SH-SY5Y (cell line): ENCODE results near the gene ARVCF.

Experiments
- GATA2 ChIP-seq: IDR thresholded peaks from 2 replicates; pipeline ENCODE4 v1.6.1; 2011; ENCODE audit warnings: mild to moderate bottlenecking, low read depth, low read length
- GATA3 ChIP-seq: IDR thresholded peaks from 2 replicates; pipeline ENCODE4 v1.6.1; 2011; ENCODE audit warnings: low read depth, mild to moderate bottlenecking, low read length, moderate library complexity

Gene ARVCF

GRCh38 chr22:19988331-19988808, 28.3 kb downstream of the ARVCF start:
- TF ChIP-seq GATA3: no peak
- TF ChIP-seq GATA2: no peak

- no peak for TF ChIP-seq GATA2
- TF ChIP-seq GATA3: no peak
Observed at GRCh38 chr22:19987394-19988306, 29.0 kb downstream of the ARVCF start.

- TF ChIP-seq GATA2: no peak
- no peak for TF ChIP-seq GATA3
Observed at GRCh38 chr22:19986410-19987341, 29.9 kb downstream of the ARVCF start.

- TF ChIP-seq GATA2 (no peak), GATA3 (no peak)
Observed at GRCh38 chr22:19986011-19986409, 30.6 kb downstream of the ARVCF start.

GRCh38 chr22:19984851-19985811, 31.5 kb downstream of the ARVCF start:
- TF ChIP-seq GATA2 (no peak), GATA3 (no peak)

- TF ChIP-seq GATA2 (no peak), GATA3 (no peak)
Observed at GRCh38 chr22:19984201-19984753, 32.3 kb downstream of the ARVCF start.

- TF ChIP-seq GATA3: no peak
- no peak for TF ChIP-seq GATA2
Observed at GRCh38 chr22:19983741-19984140, 32.9 kb downstream of the ARVCF start.

GRCh38 chr22:19982991-19983578, 33.5 kb downstream of the ARVCF start:
- TF ChIP-seq GATA3: no peak
- TF ChIP-seq GATA2: no peak

- TF ChIP-seq GATA3 (no peak), GATA2 (no peak)
Observed at GRCh38 chr22:19981961-19982920, 34.4 kb downstream of the ARVCF start.

GRCh38 chr22:19981171-19981960, 35.3 kb downstream of the ARVCF start:
- TF ChIP-seq GATA3 (no peak), GATA2 (no peak)

GRCh38 chr22:19980766-19981165, 35.9 kb downstream of the ARVCF start:
- TF ChIP-seq GATA3 (no peak), GATA2 (no peak)
